ENCODE results near the gene DDX27.
"Not testable (repeated sequence)": the region's sequence is repeated elsewhere in the genome, so short reads cannot be mapped to it uniquely, and the experiment has no call there.

The DDX27 gene

GRCh38 chr20:49207076-49207475 is 12.1 kb upstream of the DDX27 start:
- DNase-seq (ENCODE audit: low spot score) = no peak

- DNase-seq (ENCODE audit: low spot score) = no peak
Observed at GRCh38 chr20:49210101-49210756, 9.0 kb upstream of the DDX27 start.

GRCh38 chr20:49210757-49211110 is 8.5 kb upstream of the DDX27 start:
- DNase-seq (ENCODE audit: low spot score) = no peak

GRCh38 chr20:49214571-49214970 is 4.6 kb upstream of the DDX27 start:
- DNase-seq (ENCODE audit: low spot score) = no peak

- DNase-seq (ENCODE audit: low spot score) = no peak
Observed at GRCh38 chr20:49215232-49215631, 4.0 kb upstream of the DDX27 start.

GRCh38 chr20:49216991-49217578 is 2.1 kb upstream of the DDX27 start:
- peak; percentile 86 for DNase-seq (ENCODE audit: low spot score)

GRCh38 chr20:49218739-49219090 is 501 bp upstream of the DDX27 start:
- DNase-seq (ENCODE audit: low spot score) = not testable (repeated sequence)

- DNase-seq (ENCODE audit: low spot score) = no peak
Observed at GRCh38 chr20:49219924-49220831, 962 bp downstream of the DDX27 start.

- no peak for DNase-seq (ENCODE audit: low spot score)
Observed at GRCh38 chr20:49225896-49226295, 6.7 kb downstream of the DDX27 start.

- DNase-seq (ENCODE audit: low spot score) = no peak
Observed at GRCh38 chr20:49228676-49229075, 9.5 kb downstream of the DDX27 start.

GRCh38 chr20:49229381-49229780 is 10.2 kb downstream of the DDX27 start:
- no peak for DNase-seq (ENCODE audit: low spot score)

- DNase-seq (ENCODE audit: low spot score) = no peak
Observed at GRCh38 chr20:49230021-49230420, 10.8 kb downstream of the DDX27 start.

- DNase-seq (ENCODE audit: low spot score) = no peak
Observed at GRCh38 chr20:49230561-49231133, 11.4 kb downstream of the DDX27 start.

- no peak for DNase-seq (ENCODE audit: low spot score)
Observed at GRCh38 chr20:49231471-49231870, 12.3 kb downstream of the DDX27 start.

- DNase-seq (ENCODE audit: low spot score) = no peak
Observed at GRCh38 chr20:49233226-49233625, 14.0 kb downstream of the DDX27 start.

GRCh38 chr20:49234831-49235230 is 15.6 kb downstream of the DDX27 start:
- no peak for DNase-seq (ENCODE audit: low spot score)

GRCh38 chr20:49236301-49236700 is 17.1 kb downstream of the DDX27 start:
- no peak for DNase-seq (ENCODE audit: low spot score)

GRCh38 chr20:49237531-49237930 is 18.3 kb downstream of the DDX27 start:
- DNase-seq (ENCODE audit: low spot score) = no peak

- DNase-seq (ENCODE audit: low spot score) = peak; percentile 42
Observed at GRCh38 chr20:49245921-49246740, 26.9 kb downstream of the DDX27 start.

- DNase-seq (ENCODE audit: low spot score) = no peak
Observed at GRCh38 chr20:49247169-49247723, 28.0 kb downstream of the DDX27 start.

GRCh38 chr20:49247792-49248191 is 28.6 kb downstream of the DDX27 start:
- no peak for DNase-seq (ENCODE audit: low spot score)

- DNase-seq (ENCODE audit: low spot score) = no peak
Observed at GRCh38 chr20:49248301-49248700, 29.1 kb downstream of the DDX27 start.

All from putamen (tissue), 1 donor.